GM12801 (cell line): ENCODE data around the gene SLIT3.

ENCODE experiments used
- CTCF ChIP-seq: IDR thresholded peaks from one replicate; pipeline ENCODE4 v1.5.1; 2011; ENCODE audit warnings: control low read depth; ENCODE audit not compliant: insufficient read length; ENCODE audit errors: extremely low read depth

SLIT3 gene

GRCh38 chr5:168693297-168693696 is 607.6 kb downstream of the SLIT3 start:
- no peak for TF ChIP-seq CTCF

DNA sequence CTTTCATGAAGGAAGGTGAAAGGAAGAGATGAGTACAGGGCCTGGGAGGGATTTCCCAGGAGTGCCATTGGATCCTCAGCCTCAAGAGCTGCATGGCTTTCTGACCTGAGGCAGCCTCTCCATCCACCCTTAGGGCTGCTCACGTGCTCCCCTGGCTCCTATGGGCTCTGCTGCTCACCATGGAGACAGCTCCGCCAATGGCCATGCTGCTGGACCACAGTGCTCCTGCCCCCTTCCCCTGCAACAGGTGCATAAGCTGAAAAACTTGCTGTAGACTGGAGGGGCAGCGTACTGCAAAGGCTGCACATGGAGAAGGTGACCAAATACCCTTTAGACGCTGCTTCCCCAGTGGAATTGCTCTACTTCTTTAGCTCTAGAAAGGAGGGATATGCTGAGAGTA is 609.0 kb downstream of the SLIT3 start:
- no peak for TF ChIP-seq CTCF

- no peak for TF ChIP-seq CTCF
Observed at GRCh38 chr5:168689260-168689659, 611.7 kb downstream of the SLIT3 start.

DNA sequence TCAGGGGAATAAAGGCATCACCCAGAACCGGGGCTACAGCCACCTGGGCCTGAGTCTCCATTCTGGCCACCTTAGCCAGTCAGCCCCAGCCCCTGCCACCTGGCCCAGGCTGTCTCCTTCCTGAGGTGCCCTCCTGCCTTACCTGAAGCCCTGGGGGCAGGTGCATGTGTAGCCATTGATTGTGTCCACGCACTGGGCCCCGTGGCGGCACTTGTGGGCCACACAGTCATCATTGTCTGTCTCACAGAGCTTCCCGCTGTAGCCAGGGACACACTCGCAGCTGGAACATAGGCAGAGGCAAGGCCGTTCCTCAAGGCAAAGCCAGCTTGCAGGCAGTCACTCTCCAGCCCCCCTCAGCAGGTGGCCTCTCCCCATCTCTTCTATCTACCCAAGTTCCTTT is 614.1 kb downstream of the SLIT3 start:
- TF ChIP-seq CTCF: no peak

- TF ChIP-seq CTCF: no peak
Observed at GRCh38 chr5:168685566-168685965, 615.4 kb downstream of the SLIT3 start.

DNA sequence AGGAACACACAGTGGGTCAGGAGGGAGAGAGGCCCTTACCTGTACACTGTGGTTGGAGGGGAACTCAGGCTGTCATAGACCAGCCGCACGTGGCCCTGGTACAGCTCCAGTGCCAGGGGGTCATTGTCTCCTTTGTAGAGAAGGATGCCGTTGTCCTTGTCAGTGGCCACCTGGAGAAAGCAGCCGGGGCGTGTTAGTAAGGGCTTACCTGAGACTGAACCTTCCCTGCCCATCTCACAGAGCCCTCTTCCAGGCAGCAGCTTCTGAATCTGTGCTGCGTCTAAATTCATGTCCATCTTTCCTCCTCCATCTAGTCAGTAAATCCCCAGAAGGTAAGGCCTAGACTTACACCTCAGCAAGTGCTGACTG is 617.0 kb downstream of the SLIT3 start:
- no peak for TF ChIP-seq CTCF

GRCh38 chr5:168683247-168683926 is 617.6 kb downstream of the SLIT3 start:
- TF ChIP-seq CTCF: no peak

- TF ChIP-seq CTCF: no peak
Observed at GRCh38 chr5:168681556-168682183, 619.3 kb downstream of the SLIT3 start.
